Measurements from ENCODE around the gene FTO.
"Not testable (repeated sequence)": the region's sequence is repeated elsewhere in the genome, so short reads cannot be mapped to it uniquely, and the experiment has no call there.

The FTO gene

GRCh38 chr16:53882310-53882709 lies 178.4 kb downstream of the FTO start:
- no peak overlapping the region for H3K9ac ChIP-seq

DNA sequence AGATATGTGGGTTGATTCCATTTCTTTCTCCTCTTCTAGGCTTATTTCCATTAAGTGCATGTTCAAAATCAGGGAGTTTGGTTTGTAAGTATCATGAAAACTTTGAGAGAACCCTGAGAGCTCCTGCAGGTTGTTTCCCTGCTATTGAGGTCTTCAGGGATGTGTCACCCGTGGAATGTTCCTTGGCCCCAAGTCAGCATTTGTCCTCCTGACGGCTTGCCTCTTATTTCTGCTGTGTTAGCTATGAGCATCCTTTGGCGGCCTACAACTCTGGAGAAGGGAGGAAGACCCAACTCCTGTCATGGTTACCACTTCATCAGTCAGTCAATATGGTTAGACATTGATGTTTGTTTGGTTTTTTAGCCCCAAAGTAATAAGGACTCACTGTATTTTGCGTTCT lies 180.8 kb downstream of the FTO start:
- no peaks in the 10 kb centered on the region for H3K9me3 ChIP-seq (ENCODE audit: control insufficient read depth, low read length)
- H3K79me2 ChIP-seq, result no peaks in the 10 kb centered on the region
- H3K4me1 ChIP-seq, result no peaks in the 10 kb centered on the region
- no peak overlapping the region for H3K4me2 ChIP-seq (ENCODE audit: low read length)
- H3K36me3 ChIP-seq (ENCODE audit: control insufficient read depth, insufficient read depth, low read length), result no peaks in the 10 kb centered on the region
- no peaks in the 10 kb centered on the region for H3K27me3 ChIP-seq (ENCODE audit: control insufficient read depth, insufficient read depth, low read length)
- H3K9ac ChIP-seq, result no peak overlapping the region
- H3K4me3 ChIP-seq (ENCODE audit: low read depth, low read length), result no peak overlapping the region
- no peak overlapping the region for H3K27ac ChIP-seq
- no peak overlapping the region for H2AFZ ChIP-seq
- no peak for TF ChIP-seq CTCF (IDR thresholded peaks at IDR 0.05)

More at GRCh38 chr16:53882310-53882709, 178.4 kb downstream of the FTO start:
- no peak overlapping the region for H3K27ac ChIP-seq
- no peak overlapping the region for H2AFZ ChIP-seq
- no peak for TF ChIP-seq CTCF (IDR thresholded peaks at IDR 0.05)
- no peak overlapping the region for H3K4me2 ChIP-seq (ENCODE audit: low read length)
- no peaks in the 10 kb centered on the region for H3K36me3 ChIP-seq (ENCODE audit: control insufficient read depth, insufficient read depth, low read length)
- no peaks in the 10 kb centered on the region for H3K4me1 ChIP-seq
- no peaks in the 10 kb centered on the region for H3K9me3 ChIP-seq (ENCODE audit: control insufficient read depth, low read length)
- no peak overlapping the region for H3K4me3 ChIP-seq (ENCODE audit: low read depth, low read length)
- H3K79me2 ChIP-seq, result no peaks in the 10 kb centered on the region
- no peaks in the 10 kb centered on the region for H3K27me3 ChIP-seq (ENCODE audit: control insufficient read depth, insufficient read depth, low read length)

- Histone ChIP-seq H3K9ac (no peak overlapping the region), H3K79me2 (no peaks in the 10 kb centered on the region), H3K27ac (no peak overlapping the region), H3K27me3 (ENCODE audit: control insufficient read depth, insufficient read depth, low read length) (no peaks in the 10 kb centered on the region), H3K36me3 (ENCODE audit: control insufficient read depth, insufficient read depth, low read length) (no peaks in the 10 kb centered on the region), H3K9me3 (ENCODE audit: control insufficient read depth, low read length) (no peaks in the 10 kb centered on the region), H3K4me1 (peaks cover under 1% of the 10 kb centered on the region), H2AFZ (no peak overlapping the region), H3K4me3 (ENCODE audit: low read depth, low read length) (no peak overlapping the region), H3K4me2 (ENCODE audit: low read length) (no peak overlapping the region)
- TF ChIP-seq CTCF (IDR thresholded peaks at IDR 0.05), result no peak
Observed at GRCh38 chr16:53886482-53887378, 182.8 kb downstream of the FTO start.

- Histone ChIP-seq H3K27me3 (ENCODE audit: control insufficient read depth, insufficient read depth, low read length) (no peaks in the 10 kb centered on the region), H3K4me1 (peaks cover 3% of the 10 kb centered on the region), H3K9me3 (ENCODE audit: control insufficient read depth, low read length) (no peaks in the 10 kb centered on the region), H3K4me2 (ENCODE audit: low read length) (no peak overlapping the region), H3K79me2 (no peaks in the 10 kb centered on the region), H3K27ac (no peak overlapping the region), H3K4me3 (ENCODE audit: low read depth, low read length) (no peak overlapping the region), H2AFZ (no peak overlapping the region), H3K9ac (no peak overlapping the region), H3K36me3 (ENCODE audit: control insufficient read depth, insufficient read depth, low read length) (no peaks in the 10 kb centered on the region)
- no peak for TF ChIP-seq CTCF (IDR thresholded peaks at IDR 0.05)
Observed at GRCh38 chr16:53888222-53888621, 184.3 kb downstream of the FTO start.

- H3K4me2 ChIP-seq (ENCODE audit: low read length), result not testable (repeated sequence)
Observed at GRCh38 chr16:53890877-53891276, 186.9 kb downstream of the FTO start.

More at GRCh38 chr16:53890877-53891276, 186.9 kb downstream of the FTO start:
- H3K79me2 ChIP-seq; H3K4me3 ChIP-seq (ENCODE audit: low read depth, low read length); H3K4me1 ChIP-seq; H3K27ac ChIP-seq; H3K9ac ChIP-seq; H3K36me3 ChIP-seq (ENCODE audit: control insufficient read depth, insufficient read depth, low read length); H2AFZ ChIP-seq; H3K9me3 ChIP-seq (ENCODE audit: control insufficient read depth, low read length); H3K27me3 ChIP-seq (ENCODE audit: control insufficient read depth, insufficient read depth, low read length): not testable (repeated sequence)

Measured in parathyroid adenoma (tissue), 2 donors.